ENCODE measurements around the gene MYO1D.

The MYO1D gene

DNA sequence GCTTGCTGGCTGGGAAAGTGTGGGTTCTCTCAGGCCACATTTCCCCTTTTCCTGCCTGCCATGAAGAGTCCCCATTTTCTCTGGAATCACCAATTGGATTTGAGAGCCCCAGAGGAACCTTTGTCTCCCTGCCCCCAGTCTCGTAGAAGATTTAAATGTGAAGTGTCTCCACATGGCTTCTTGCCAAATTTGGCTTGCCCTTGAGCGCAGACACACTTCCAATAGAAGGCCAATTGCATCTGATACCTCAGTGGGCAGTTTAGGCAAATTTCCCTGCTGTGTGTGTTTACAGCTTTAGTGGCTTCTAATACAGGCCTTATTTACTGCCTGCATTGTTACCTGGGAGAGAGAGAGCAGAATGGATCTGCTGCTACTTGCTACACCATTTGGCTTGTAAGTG is 360.5 kb downstream of the MYO1D start:
- TF ChIP-seq CREB1 (IDR thresholded peaks at IDR 0.05; ENCODE audit: low read depth) (no peak), CEBPB (IDR thresholded peaks at IDR 0.05) (no peak), RAD21 (IDR thresholded peaks at IDR 0.05; ENCODE audit: low read depth) (no peak), TEAD4 (IDR thresholded peaks at IDR 0.05) (no peak), YY1 (IDR thresholded peaks at IDR 0.05; ENCODE audit: low read depth) (no peak), ZBTB7A (IDR thresholded peaks at IDR 0.05; ENCODE audit: low read depth) (no peak), EGR1 (IDR thresholded peaks at IDR 0.05) (no peak), TAF1 (IDR thresholded peaks at IDR 0.05; ENCODE audit: low read depth) (no peak), EP300 (IDR thresholded peaks at IDR 0.05; ENCODE audit: borderline replicate concordance) (no peak)
- TF ChIP-seq, protein P1, sequence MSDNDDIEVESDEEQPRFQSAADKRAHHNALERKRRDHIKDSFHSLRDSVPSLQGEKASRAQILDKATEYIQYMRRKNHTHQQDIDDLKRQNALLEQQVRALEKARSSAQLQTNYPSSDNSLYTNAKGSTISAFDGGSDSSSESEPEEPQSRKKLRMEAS (IDR thresholded peaks at IDR 0.05): no peak
- TF ChIP-seq, protein P2, sequence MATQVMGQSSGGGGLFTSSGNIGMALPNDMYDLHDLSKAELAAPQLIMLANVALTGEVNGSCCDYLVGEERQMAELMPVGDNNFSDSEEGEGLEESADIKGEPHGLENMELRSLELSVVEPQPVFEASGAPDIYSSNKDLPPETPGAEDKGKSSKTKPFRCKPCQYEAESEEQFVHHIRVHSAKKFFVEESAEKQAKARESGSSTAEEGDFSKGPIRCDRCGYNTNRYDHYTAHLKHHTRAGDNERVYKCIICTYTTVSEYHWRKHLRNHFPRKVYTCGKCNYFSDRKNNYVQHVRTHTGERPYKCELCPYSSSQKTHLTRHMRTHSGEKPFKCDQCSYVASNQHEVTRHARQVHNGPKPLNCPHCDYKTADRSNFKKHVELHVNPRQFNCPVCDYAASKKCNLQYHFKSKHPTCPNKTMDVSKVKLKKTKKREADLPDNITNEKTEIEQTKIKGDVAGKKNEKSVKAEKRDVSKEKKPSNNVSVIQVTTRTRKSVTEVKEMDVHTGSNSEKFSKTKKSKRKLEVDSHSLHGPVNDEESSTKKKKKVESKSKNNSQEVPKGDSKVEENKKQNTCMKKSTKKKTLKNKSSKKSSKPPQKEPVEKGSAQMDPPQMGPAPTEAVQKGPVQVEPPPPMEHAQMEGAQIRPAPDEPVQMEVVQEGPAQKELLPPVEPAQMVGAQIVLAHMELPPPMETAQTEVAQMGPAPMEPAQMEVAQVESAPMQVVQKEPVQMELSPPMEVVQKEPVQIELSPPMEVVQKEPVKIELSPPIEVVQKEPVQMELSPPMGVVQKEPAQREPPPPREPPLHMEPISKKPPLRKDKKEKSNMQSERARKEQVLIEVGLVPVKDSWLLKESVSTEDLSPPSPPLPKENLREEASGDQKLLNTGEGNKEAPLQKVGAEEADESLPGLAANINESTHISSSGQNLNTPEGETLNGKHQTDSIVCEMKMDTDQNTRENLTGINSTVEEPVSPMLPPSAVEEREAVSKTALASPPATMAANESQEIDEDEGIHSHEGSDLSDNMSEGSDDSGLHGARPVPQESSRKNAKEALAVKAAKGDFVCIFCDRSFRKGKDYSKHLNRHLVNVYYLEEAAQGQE (IDR thresholded peaks at IDR 0.05; ENCODE audit: low read depth): no peak

GRCh38 chr17:32515677-32516383 is 361.1 kb downstream of the MYO1D start:
- TF ChIP-seq FOXM1 (IDR thresholded peaks at IDR 0.05; ENCODE audit: borderline replicate concordance, low read depth) (no peak), TAF1 (IDR thresholded peaks at IDR 0.05; ENCODE audit: low read depth) (no peak), USF1 (IDR thresholded peaks at IDR 0.05) (no peak), NFIC (IDR thresholded peaks at IDR 0.05) (no peak), CEBPB (IDR thresholded peaks at IDR 0.05) (no peak), ZBTB7A (IDR thresholded peaks at IDR 0.05; ENCODE audit: low read depth) (no peak), RAD21 (IDR thresholded peaks at IDR 0.05; ENCODE audit: low read depth) (no peak), TEAD4 (IDR thresholded peaks at IDR 0.05) (no peak), YY1 (IDR thresholded peaks at IDR 0.05; ENCODE audit: low read depth) (no peak), TCF12 (IDR thresholded peaks at IDR 0.05; ENCODE audit: low read depth) (no peak), CREB1 (IDR thresholded peaks at IDR 0.05; ENCODE audit: low read depth) (no peak), EP300 (IDR thresholded peaks at IDR 0.05; ENCODE audit: borderline replicate concordance) (no peak), EGR1 (IDR thresholded peaks at IDR 0.05) (no peak)
- TF ChIP-seq, protein P1 (IDR thresholded peaks at IDR 0.05): no peak
- TF ChIP-seq, protein P2 (IDR thresholded peaks at IDR 0.05; ENCODE audit: low read depth): no peak

DNA sequence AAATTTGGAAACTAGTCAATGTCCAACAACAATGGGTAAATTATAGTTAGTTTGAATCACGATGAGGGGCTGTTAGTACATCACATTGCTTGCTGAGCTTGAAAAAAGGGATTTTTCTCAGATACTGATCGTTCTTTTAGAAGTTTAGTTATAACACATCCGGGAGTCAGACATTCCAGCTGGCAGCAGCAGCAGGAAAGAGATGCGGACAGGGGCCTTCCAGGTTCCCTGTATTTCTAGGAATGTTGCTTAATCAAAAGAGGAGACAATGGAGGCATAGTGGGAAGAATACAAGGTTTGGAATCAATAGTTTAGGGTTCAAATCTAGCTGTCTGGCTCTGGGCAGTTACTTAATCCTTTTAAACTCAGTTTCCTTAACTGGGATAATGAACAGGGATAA is 362.3 kb downstream of the MYO1D start:
- no peak for TF ChIP-seq NFIC (IDR thresholded peaks at IDR 0.05)
- no peak for TF ChIP-seq TEAD4 (IDR thresholded peaks at IDR 0.05)

DNA sequence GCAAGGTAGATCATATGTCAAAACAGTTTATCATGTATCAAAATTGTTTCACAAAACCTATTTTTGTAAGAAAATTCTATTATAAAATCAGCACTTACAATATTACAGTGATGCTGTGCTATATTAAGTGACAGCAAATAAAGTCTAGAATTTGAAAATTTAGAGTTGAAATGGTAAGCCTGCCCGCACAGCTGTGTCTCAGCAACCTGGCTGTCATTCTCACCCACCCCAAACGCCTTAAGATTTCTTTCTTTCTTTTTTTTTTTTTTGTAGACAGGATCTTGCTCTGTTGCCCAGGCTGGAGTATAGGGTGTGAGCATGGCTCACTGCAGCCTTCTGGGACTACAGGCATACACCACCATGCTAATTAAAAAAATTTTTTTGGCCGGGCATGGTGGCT is 363.3 kb downstream of the MYO1D start:
- TF ChIP-seq, protein P1 (IDR thresholded peaks at IDR 0.05): no peak
- no peak for TF ChIP-seq CREB1 (IDR thresholded peaks at IDR 0.05; ENCODE audit: low read depth)
- TF ChIP-seq ZBTB7A (IDR thresholded peaks at IDR 0.05; ENCODE audit: low read depth): no peak
- no peak for TF ChIP-seq EGR1 (IDR thresholded peaks at IDR 0.05)
- TF ChIP-seq, protein P2 (IDR thresholded peaks at IDR 0.05; ENCODE audit: low read depth): no peak
- no peak for TF ChIP-seq CEBPB (IDR thresholded peaks at IDR 0.05)
- TF ChIP-seq YY1 (IDR thresholded peaks at IDR 0.05; ENCODE audit: low read depth): no peak
- TF ChIP-seq TCF12 (IDR thresholded peaks at IDR 0.05; ENCODE audit: low read depth): no peak
- no peak for TF ChIP-seq TAF1 (IDR thresholded peaks at IDR 0.05; ENCODE audit: low read depth)
- TF ChIP-seq TEAD4 (IDR thresholded peaks at IDR 0.05): no peak
- no peak for TF ChIP-seq FOXM1 (IDR thresholded peaks at IDR 0.05; ENCODE audit: borderline replicate concordance, low read depth)

DNA sequence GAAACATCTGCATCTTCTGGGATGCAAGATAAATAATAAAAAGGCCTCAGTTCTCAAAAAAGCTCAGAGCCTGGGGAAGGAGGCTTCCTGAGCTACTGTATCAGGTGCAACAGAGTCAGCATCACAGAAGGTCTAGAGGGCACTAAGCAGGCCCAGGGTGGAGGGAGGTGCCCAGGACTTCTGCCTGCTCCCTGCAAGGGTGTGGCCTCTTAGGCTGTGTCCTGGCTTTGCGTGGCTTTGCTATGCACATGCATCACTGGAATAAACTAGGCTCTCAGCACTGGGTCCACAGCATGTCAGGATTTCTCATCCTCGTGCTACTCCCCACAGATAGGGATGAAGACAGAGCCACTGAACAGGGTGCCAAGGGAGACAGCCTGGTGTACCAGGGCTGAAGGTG is 364.6 kb downstream of the MYO1D start:
- TF ChIP-seq NFIC (IDR thresholded peaks at IDR 0.05) (no peak), FOXM1 (IDR thresholded peaks at IDR 0.05; ENCODE audit: borderline replicate concordance, low read depth) (no peak), TEAD4 (IDR thresholded peaks at IDR 0.05) (no peak)

Measured in Ishikawa (cell line).